H1 (cell line): Measurements from ENCODE around the gene RNASE9. TPM values are rescaled to one million over a fixed set of nuclear protein-coding genes. Genes with fewer than 3 reads are reported as not detected.

Source experiments
- CTCF ChIA-PET: fragments of 300-600 bp; sonication (Branson Sonifier 250); formaldehyde crosslinking; loops from one replicate; lab custom pipeline; 2021; ENCODE audit not compliant: partially characterized antibody; lab: Charles Lee
- POLR2A ChIA-PET: fragments of 300-600 bp; sonication (Branson Sonifier 250); formaldehyde crosslinking; loops from one replicate; lab custom pipeline; 2021; ENCODE audit warnings: inconsistent platforms; ENCODE audit not compliant: partially characterized antibody; lab: Charles Lee
- DNase-seq, 2 experiments: peaks; one replicate each; pipeline versions ENCODE4 v3.0.0 to v3.0.0-alpha.2; 2010 to 2022; ENCODE audit warnings: low spot score in 2 of 2, low read depth in 1 of 2, mixed read lengths in 1 of 2
- FAIRE-seq: peaks from 2 replicates; lab custom pipeline; 2011; peaks lifted over from hg19 to GRCh38; lab: Jason Lieb, UNC
- H2AFZ ChIP-seq: 2 replicates; pipeline ENCODE4 v1.8.1; 2012; ENCODE audit warnings: low read length, inconsistent platforms
- H2AK5ac ChIP-seq: 2 replicates; pipeline ENCODE4 v1.6.1; 2013; ENCODE audit warnings: low read depth, low read length
- H2BK120ac ChIP-seq: replicated peaks from 2 replicates; pipeline ENCODE3; 2013; ENCODE audit warnings: low read depth, low read length, inconsistent platforms
- H2BK12ac ChIP-seq: 2 replicates; pipeline ENCODE4 v1.6.1; 2013; ENCODE audit warnings: low read depth, low read length
- H2BK15ac ChIP-seq: 2 replicates; pipeline ENCODE4 v1.6.1; 2013; ENCODE audit warnings: low read length
- H2BK20ac ChIP-seq: 2 replicates; pipeline ENCODE4 v1.6.1; 2013; ENCODE audit warnings: low read length
- H2BK5ac ChIP-seq: 2 replicates; pipeline ENCODE4 v1.6.1; 2013; ENCODE audit warnings: low read depth, low read length
- H3K14ac ChIP-seq: 2 replicates; pipeline ENCODE4 v1.6.1; 2013; ENCODE audit warnings: inconsistent platforms; ENCODE audit not compliant: insufficient read length
- H3K18ac ChIP-seq: 2 replicates; pipeline ENCODE4 v1.6.1; 2013; ENCODE audit warnings: low read length; ENCODE audit errors: extremely low read depth
- H3K23ac ChIP-seq: 2 replicates; pipeline ENCODE4 v1.6.1; 2013; ENCODE audit warnings: inconsistent platforms; ENCODE audit not compliant: insufficient read length
- H3K23me2 ChIP-seq: 2 replicates; pipeline ENCODE4 v1.6.1; 2013; ENCODE audit warnings: low read depth, low read length
- H3K27ac ChIP-seq: 2 replicates; pipeline ENCODE4 v1.6.1; 2011; ENCODE audit warnings: low read depth, low read length, inconsistent platforms
- H3K27me3 ChIP-seq, 4 experiments: replicated peaks in 1 of 4; 1 replicate in 1 of 4; 2 replicates in 3 of 4; pipeline versions ENCODE4 v1.6.1 to v1.8.1; 2011 to 2013; ENCODE audit warnings: low read length in 3 of 4, mild to moderate bottlenecking in 3 of 4, inconsistent platforms in 2 of 4, mixed read lengths in 2 of 4, moderate library complexity in 1 of 4; ENCODE audit not compliant: control insufficient read depth in 3 of 4, insufficient read depth in 3 of 4; ENCODE audit errors: extremely low read depth in 1 of 4
- H3K36me3 ChIP-seq, 4 experiments: 2 replicates each; pipeline versions ENCODE4 v1.6.1 to v1.8.1; 2011 to 2013; ENCODE audit warnings: mild to moderate bottlenecking in 4 of 4, low read length in 3 of 4, moderate library complexity in 2 of 4, control low read depth in 1 of 4, inconsistent platforms in 1 of 4; ENCODE audit not compliant: insufficient read depth in 4 of 4, control insufficient read depth in 2 of 4
- H3K4ac ChIP-seq: replicated peaks from 2 replicates; pipeline ENCODE3; 2013; ENCODE audit warnings: low read length, low read depth, mixed read lengths, inconsistent platforms; ENCODE audit not compliant: insufficient read length
- H3K4me1 ChIP-seq, 4 experiments: replicated peaks in 1 of 4; 1 replicate in 1 of 4; 2 replicates in 3 of 4; pipeline versions ENCODE4 v1.6.1 to v1.8.1; 2011 to 2013; ENCODE audit warnings: low read length in 3 of 4, inconsistent platforms in 2 of 4, mixed read lengths in 1 of 4; ENCODE audit not compliant: insufficient read depth in 4 of 4, control insufficient read depth in 3 of 4
- H3K4me2 ChIP-seq, 2 experiments: 2 replicates each; pipeline versions ENCODE4 v1.6.1 to v1.8.1; 2011 to 2013; ENCODE audit warnings: low read depth in 2 of 2, low read length in 2 of 2, control low read depth in 1 of 2, inconsistent platforms in 1 of 2, mild to moderate bottlenecking in 1 of 2; ENCODE audit not compliant: insufficient read depth in 1 of 2
- H3K4me3 ChIP-seq, 4 experiments: fragments of 200-600, 300-600 bp in 1 of 4; sonication (generic), shearing (Covaris generic), sonication (Bioruptor Twin) in 1 of 4; 2 replicates each; pipeline versions ENCODE4 v1.5.1 to v1.8.1; 2011 to 2016; ENCODE audit warnings: low read length in 4 of 4, low read depth in 3 of 4, control low read depth in 2 of 4, inconsistent platforms in 2 of 4, mild to moderate bottlenecking in 2 of 4, mixed read lengths in 1 of 4, moderate library complexity in 1 of 4; ENCODE audit not compliant: insufficient read depth in 2 of 4; ENCODE audit errors: extremely low read depth in 1 of 4
- H3K56ac ChIP-seq: replicated peaks from 2 replicates; pipeline ENCODE3; 2013; ENCODE audit warnings: low read depth, mild to moderate bottlenecking, mixed read lengths, low read length, inconsistent platforms; ENCODE audit not compliant: insufficient read length
- H3K79me1 ChIP-seq: 2 replicates; pipeline ENCODE4 v1.6.1; 2013; ENCODE audit warnings: low read depth, low read length, control low read depth
- H3K79me2 ChIP-seq, 2 experiments: 2 replicates each; pipeline versions ENCODE4 v1.6.1 to v1.8.1; 2012 to 2013; ENCODE audit warnings: low read length in 2 of 2, mild to moderate bottlenecking in 2 of 2, inconsistent platforms in 1 of 2; ENCODE audit not compliant: insufficient read depth in 2 of 2, control insufficient read depth in 1 of 2
- H3K9ac ChIP-seq, 4 experiments: replicated peaks in 1 of 4; 1 replicate in 1 of 4; 2 replicates in 3 of 4; pipeline versions ENCODE4 v1.6.1 to v1.8.1; 2011 to 2013; ENCODE audit warnings: low read depth in 3 of 4, low read length in 3 of 4, control low read depth in 2 of 4, mild to moderate bottlenecking in 2 of 4, moderate library complexity in 2 of 4, inconsistent platforms in 1 of 4; ENCODE audit errors: extremely low read depth in 1 of 4
- H3K9me3 ChIP-seq, 2 experiments: 2 replicates each; pipeline versions ENCODE4 v1.6.1 to v1.8.1; 2012 to 2013; ENCODE audit warnings: mild to moderate bottlenecking in 2 of 2, moderate library complexity in 2 of 2, control low read depth in 1 of 2, inconsistent platforms in 1 of 2, low read depth in 1 of 2, low read length in 1 of 2, mixed read lengths in 1 of 2; ENCODE audit not compliant: insufficient read depth in 2 of 2
- H4K20me1 ChIP-seq, 2 experiments: replicated peaks in 1 of 2; 2 replicates each; pipeline versions ENCODE3 to v1.8.1; 2011 to 2013; ENCODE audit warnings: inconsistent platforms in 2 of 2, low read length in 2 of 2, mild to moderate bottlenecking in 1 of 2; ENCODE audit not compliant: insufficient read depth in 2 of 2, control insufficient read depth in 1 of 2
- H4K5ac ChIP-seq: 2 replicates; pipeline ENCODE4 v1.6.1; 2013; ENCODE audit warnings: low read length, low read depth, mixed read lengths, inconsistent platforms; ENCODE audit not compliant: insufficient read length
- H4K8ac ChIP-seq: 2 replicates; pipeline ENCODE4 v1.8.0; 2013; ENCODE audit warnings: mild to moderate bottlenecking, moderate library complexity, low read length, inconsistent platforms; ENCODE audit not compliant: insufficient read depth; ENCODE audit errors: extremely low read depth
- H4K91ac ChIP-seq: replicated peaks from 2 replicates; pipeline ENCODE3; 2013; ENCODE audit warnings: low read length, mixed read lengths, inconsistent platforms; ENCODE audit not compliant: insufficient read length
- BRCA1 ChIP-seq: IDR thresholded peaks from 2 replicates; pipeline ENCODE4 v1.6.1; 2012; ENCODE audit warnings: low read depth, low read length, improper control_type of control experiment
- PHF8 ChIP-seq: fragments of 200-600 bp; sonication (generic); conservative IDR thresholded peaks from 2 replicates; pipeline ENCODE4 v1.7.1; 2012; ENCODE audit warnings: low read depth, mild to moderate bottlenecking, inconsistent platforms, low read length, moderate library complexity
- WGBS, 2 experiments: shearing (Covaris generic) in 1 of 2; methylation state at CpG; one replicate each; pipeline versions ENCODE4 v1.1.6 to v1.1.7; 2013 to 2015; ENCODE audit warnings: low lambda C conversion rate in 2 of 2, mixed read lengths in 2 of 2, inconsistent platforms in 1 of 2, low coverage in 1 of 2, missing lambda C conversion rate in 1 of 2; ENCODE audit not compliant: insufficient replicate concordance in 2 of 2, insufficient coverage in 1 of 2, insufficient read length in 1 of 2; ENCODE audit errors: extremely low coverage in 1 of 2, missing lambda C conversion rate in 1 of 2; 5-methylcytosine and 5-hydroxymethylcytosine counted together
- polyA plus RNA-seq, 7 experiments: library from polyadenylated mRNA; depleted of rRNA in 3 of 7; stranded (reverse) in 5 of 7; unstranded in 2 of 7; fragments of >200 nt in 5 of 7; fragments of 200-250 nt in 2 of 7; gene quantifications; 1 replicate in 5 of 7; 2 replicates in 1 of 7; 4 replicates in 1 of 7; pipeline versions ENCODE4 v1.2.1 to v1.2.3, GENCODE V29; 2011 to 2013; ENCODE audit warnings: missing spikeins in 2 of 7, mixed read lengths in 2 of 7
- total RNA-seq: library from RNA; stranded (reverse); fragmentation: NEBNext Ultra II Directional; extraction: Animal tissue kit (Norgen Biotek cat#: 25700); gene quantifications from 2 replicates; pipeline ENCODE4 v1.2.1, GENCODE V29; 2021

RNASE9 gene
- total and polyA plus RNA-seq, 2 of the 8 experiments (the other 6 are each of a cell fraction or from before 2014, with no cell fraction given) = 0.06 TPM; not detected in 1

DNA sequence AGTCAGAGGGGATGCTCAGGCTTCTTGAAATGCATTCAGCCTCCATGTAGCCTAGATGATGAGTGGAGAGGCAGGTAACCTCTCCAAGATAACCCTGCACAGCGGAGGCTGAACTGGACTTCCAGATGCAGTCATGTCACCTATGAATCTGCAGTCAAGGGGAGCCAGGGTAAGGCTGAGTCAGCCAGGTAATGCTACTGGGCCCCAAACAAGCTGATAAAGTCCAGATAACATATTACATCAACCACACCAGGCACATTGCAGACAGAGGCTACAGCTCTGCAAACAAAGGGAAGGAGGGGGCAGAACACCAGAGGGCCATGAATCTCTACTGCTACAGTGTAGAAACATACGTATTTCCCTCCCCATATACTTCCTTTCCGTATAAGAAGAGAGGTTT, 14.0 kb downstream of the RNASE9 start:
- H4K20me1 ChIP-seq = no peaks in the 10 kb centered on the region
- no peaks in the 10 kb centered on the region for H3K9me3 ChIP-seq
- no peak overlapping the region for H3K4me3 ChIP-seq
- H2AK5ac ChIP-seq = no peak overlapping the region
- H3K14ac ChIP-seq = no peak overlapping the region
- H3K18ac ChIP-seq = no peak overlapping the region
- H3K4ac ChIP-seq = no peak overlapping the region
- H3K56ac ChIP-seq = no peak overlapping the region
- no peak overlapping the region for H4K8ac ChIP-seq
- DNase-seq (no peak), FAIRE-seq (no peak)
- ChIA-PET CTCF (interaction anchor here (0.6 to 1.9 kb wide), 5 partner anchors 10 to 131 kb away, joined by 3 to 5 read pairs (median 3); partner anchors contain the start of gene APEX1), POLR2A (interaction anchor here (0.7 to 1.6 kb wide), 3 partner anchors 59 to 91 kb away, joined by 3 to 5 read pairs (median 3); partner anchors contain the start of gene APEX1)
- no peak overlapping the region for H4K91ac ChIP-seq
- no peak overlapping the region for H2BK120ac ChIP-seq
- H3K4me2 ChIP-seq = no peak overlapping the region
- no peaks in the 10 kb centered on the region for H3K36me3 ChIP-seq
- H2BK12ac ChIP-seq = no peak overlapping the region
- no peaks in the 10 kb centered on the region for H3K4me1 ChIP-seq
- H3K79me1 ChIP-seq = no peaks in the 10 kb centered on the region
- no peak overlapping the region for H4K5ac ChIP-seq
- no peak overlapping the region for H3K23ac ChIP-seq
- H3K23me2 ChIP-seq = no peaks in the 10 kb centered on the region
- H3K9ac ChIP-seq = no peak overlapping the region
- WGBS, 2 experiments = 84% methylated on average over 3 of the region's 3 CpGs; no CpG with 5 or more reads in 1 of the 2 experiments
- H3K79me2 ChIP-seq = no peaks in the 10 kb centered on the region
- peak overlapping the region; percentile 65; the same call in 1 of the 2 replicates for H2AFZ ChIP-seq
- no peak overlapping the region for H3K27ac ChIP-seq
- TF ChIP-seq PHF8 = no peak
- TF ChIP-seq BRCA1 = no peak
- TF ChIP-seq, all 59 proteins: peak for 0
- Histone ChIP-seq H2BK5ac (no peak overlapping the region), H2BK20ac (no peak overlapping the region), H3K27me3 (no peaks in the 10 kb centered on the region), H2BK15ac (no peak overlapping the region)
